WERI-Rb-1 (cell line): Measurements from ENCODE around the gene PRKCA.
A peak's percentile ranks its signal among the peaks of the same experiment; 100 is the strongest.

ENCODE experiments used
- DNase-seq: peaks from one replicate; pipeline ENCODE4 v3.0.0-alpha.2; 2020
- H3K27ac ChIP-seq: fragments of 250-450 bp; sonication (Bioruptor Pico); 2 replicates; pipeline ENCODE4 v1.5.1; 2020; ENCODE audit warnings: mild to moderate bottlenecking, moderate library complexity
- H3K27me3 ChIP-seq: fragments of 250-450 bp; sonication (Bioruptor Pico); 2 replicates; pipeline ENCODE4 v1.5.1; 2021; ENCODE audit warnings: mild to moderate bottlenecking, low read depth, moderate library complexity; ENCODE audit not compliant: insufficient read depth, severe bottlenecking
- H3K36me3 ChIP-seq: fragments of 250-450 bp; sonication (Bioruptor Pico); 2 replicates; pipeline ENCODE4 v1.5.1; 2020; ENCODE audit warnings: mild to moderate bottlenecking, moderate library complexity
- H3K4me3 ChIP-seq: 2 replicates; pipeline ENCODE4 v1.5.1; 2011; ENCODE audit warnings: low read depth, mild to moderate bottlenecking, control low read depth, low read length
- H3K9me3 ChIP-seq: fragments of 250-450 bp; sonication (Bioruptor Pico); 2 replicates; pipeline ENCODE4 v1.5.1; 2021; ENCODE audit warnings: mild to moderate bottlenecking, moderate library complexity; ENCODE audit not compliant: severe bottlenecking
- TF ChIP-seq, protein P1 (sequence below): IDR thresholded peaks from 2 replicates; pipeline ENCODE4 v1.5.1; 2011; ENCODE audit warnings: low read depth, mild to moderate bottlenecking, control low read depth, inconsistent platforms, low read length

The PRKCA gene

DNA sequence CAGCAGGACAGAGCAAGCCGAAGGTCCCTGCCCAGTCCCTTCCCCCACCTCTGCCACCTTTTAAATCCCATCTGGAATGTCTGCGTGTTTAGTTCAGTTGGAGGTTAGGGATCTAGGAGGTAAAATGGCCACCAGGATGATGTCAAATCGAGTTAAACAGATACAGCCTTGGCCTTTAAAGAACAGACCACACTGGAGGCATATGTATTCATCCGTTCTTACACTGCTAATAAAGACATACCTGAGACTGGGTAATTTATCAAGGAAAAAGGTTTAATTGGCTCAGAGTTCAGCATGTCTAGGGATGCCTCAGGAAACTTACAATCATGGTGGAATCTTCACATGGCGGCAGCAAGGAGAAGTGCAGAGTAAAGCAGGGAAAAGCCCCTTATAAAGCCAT, 364.7 kb downstream of the PRKCA start:
- Histone ChIP-seq H3K9me3 (no peaks in the 10 kb centered on the region), H3K36me3 (no peaks in the 10 kb centered on the region), H3K27me3 (no peaks in the 10 kb centered on the region), H3K27ac (no peak overlapping the region), H3K4me3 (no peak overlapping the region)
- TF ChIP-seq, protein P1, sequence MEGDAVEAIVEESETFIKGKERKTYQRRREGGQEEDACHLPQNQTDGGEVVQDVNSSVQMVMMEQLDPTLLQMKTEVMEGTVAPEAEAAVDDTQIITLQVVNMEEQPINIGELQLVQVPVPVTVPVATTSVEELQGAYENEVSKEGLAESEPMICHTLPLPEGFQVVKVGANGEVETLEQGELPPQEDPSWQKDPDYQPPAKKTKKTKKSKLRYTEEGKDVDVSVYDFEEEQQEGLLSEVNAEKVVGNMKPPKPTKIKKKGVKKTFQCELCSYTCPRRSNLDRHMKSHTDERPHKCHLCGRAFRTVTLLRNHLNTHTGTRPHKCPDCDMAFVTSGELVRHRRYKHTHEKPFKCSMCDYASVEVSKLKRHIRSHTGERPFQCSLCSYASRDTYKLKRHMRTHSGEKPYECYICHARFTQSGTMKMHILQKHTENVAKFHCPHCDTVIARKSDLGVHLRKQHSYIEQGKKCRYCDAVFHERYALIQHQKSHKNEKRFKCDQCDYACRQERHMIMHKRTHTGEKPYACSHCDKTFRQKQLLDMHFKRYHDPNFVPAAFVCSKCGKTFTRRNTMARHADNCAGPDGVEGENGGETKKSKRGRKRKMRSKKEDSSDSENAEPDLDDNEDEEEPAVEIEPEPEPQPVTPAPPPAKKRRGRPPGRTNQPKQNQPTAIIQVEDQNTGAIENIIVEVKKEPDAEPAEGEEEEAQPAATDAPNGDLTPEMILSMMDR: no peak
- no peak for DNase-seq

DNA sequence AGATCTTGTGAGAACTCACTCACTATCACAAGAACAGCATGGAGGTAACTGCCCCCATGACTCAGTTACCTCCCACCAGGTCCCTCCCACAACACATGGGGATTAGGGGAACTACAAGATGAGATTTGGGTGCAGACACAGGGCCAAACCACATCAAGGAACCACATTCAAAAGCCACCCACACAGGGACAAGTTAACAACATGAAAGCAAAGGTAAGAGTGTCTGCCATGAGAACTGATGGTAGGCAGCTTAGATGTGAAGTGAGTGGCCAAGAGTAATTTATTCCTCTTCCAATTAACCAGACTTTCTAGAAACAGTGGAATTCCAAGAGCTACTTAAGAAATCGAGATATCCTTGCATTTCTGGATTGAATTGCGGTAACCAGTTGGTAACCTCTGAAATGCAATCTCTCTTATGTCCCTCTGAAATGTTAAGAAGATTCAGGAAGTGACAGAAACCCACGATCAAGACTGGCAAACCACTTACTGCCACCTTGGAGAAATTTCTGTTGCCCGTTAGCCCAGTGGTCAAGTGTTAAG, 365.1 kb downstream of the PRKCA start:
- Histone ChIP-seq H3K4me3 (no peak overlapping the region), H3K27ac (no peak overlapping the region), H3K9me3 (no peaks in the 10 kb centered on the region), H3K36me3 (no peaks in the 10 kb centered on the region), H3K27me3 (no peaks in the 10 kb centered on the region)
- TF ChIP-seq, protein P1: no peak
- no peak for DNase-seq

DNA sequence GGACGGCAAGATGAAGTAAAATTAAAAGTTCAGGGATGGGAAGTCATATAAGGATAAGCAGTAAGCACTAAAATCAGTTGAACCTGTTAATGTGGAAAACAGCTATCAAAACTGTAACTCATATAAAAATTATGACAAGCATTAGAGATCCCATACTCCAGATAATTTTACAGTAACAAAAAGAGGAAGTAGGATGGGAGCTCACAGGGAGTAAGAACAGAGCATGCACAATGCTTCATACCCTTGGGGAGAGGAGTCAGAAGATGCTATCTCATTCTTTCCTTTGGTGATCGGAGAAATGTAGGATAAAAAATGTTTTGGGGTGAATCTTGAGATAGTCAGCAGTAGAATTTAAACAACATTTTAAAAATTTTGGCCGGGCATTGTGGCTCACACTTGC, 367.8 kb downstream of the PRKCA start:
- H3K36me3 ChIP-seq: no peaks in the 10 kb centered on the region
- no peak overlapping the region for H3K4me3 ChIP-seq
- H3K27me3 ChIP-seq: no peaks in the 10 kb centered on the region
- no peaks in the 10 kb centered on the region for H3K9me3 ChIP-seq
- no peak overlapping the region for H3K27ac ChIP-seq
- TF ChIP-seq, protein P1: no peak
- no peak for DNase-seq

DNA sequence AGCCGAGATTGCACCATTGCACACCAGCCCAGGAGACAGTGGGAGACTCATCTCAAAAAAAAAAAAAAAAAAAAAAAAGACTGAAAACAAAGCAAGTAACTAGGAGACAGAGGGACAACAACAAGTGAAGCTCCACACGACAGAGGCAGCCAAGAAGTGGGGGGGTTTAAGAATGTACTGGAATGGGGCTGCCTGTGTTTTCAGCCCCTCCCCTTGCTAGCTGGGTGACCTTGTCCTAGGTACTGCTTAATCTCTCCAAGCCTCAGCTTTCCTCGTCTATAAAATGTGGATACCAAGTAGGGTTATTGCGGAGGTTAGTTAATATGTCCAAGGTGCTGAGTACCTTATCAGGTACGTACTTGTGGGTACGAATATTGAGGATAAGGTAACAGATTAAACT, 368.7 kb downstream of the PRKCA start:
- TF ChIP-seq, protein P1: no peak
- no peaks in the 10 kb centered on the region for H3K9me3 ChIP-seq
- H3K27me3 ChIP-seq: no peaks in the 10 kb centered on the region
- H3K4me3 ChIP-seq: no peak overlapping the region
- no peak overlapping the region for H3K27ac ChIP-seq
- no peak for DNase-seq
- no peaks in the 10 kb centered on the region for H3K36me3 ChIP-seq

DNA sequence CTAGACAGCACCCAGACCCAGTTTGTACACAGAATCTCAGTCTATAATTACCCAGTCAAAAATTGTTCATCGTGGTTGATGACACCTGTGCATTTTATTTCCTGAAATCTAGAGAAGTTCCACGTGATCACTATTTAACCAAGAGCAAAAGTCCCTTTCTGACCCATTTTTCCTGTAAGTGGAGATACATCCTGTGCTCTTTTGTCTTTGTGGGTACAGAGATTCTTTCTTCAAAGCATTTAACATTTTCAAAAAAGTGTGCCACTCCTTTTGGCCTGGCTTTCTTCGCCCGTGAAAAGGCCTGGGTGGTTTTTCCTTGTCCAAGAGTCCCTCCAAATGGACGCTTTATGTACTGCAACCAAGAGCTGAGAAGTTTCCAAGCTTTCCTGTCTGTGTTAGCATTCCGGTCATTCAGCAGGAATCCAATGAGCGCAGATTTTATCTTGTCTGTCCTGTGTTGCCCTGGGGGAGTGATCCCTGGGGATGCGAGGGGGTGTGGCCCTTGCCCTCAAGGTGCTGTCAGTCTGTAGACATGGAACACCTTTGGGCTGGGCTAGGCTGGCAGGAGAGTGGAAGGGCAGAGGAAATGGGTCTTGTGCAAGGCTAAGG, 371.4 kb downstream of the PRKCA start:
- no peak overlapping the region for H3K27ac ChIP-seq
- TF ChIP-seq, protein P1: peak; percentile 78
- DNase-seq: peak; percentile 53
- no peak overlapping the region for H3K4me3 ChIP-seq
- H3K9me3 ChIP-seq: peaks cover 5% of the 10 kb centered on the region
- H3K36me3 ChIP-seq: no peaks in the 10 kb centered on the region
- H3K27me3 ChIP-seq: no peaks in the 10 kb centered on the region
